HG03354 (cell line): ENCODE results near the gene BDH1.

Source experiments
- ATAC-seq: cut with Tn5 transposase; IDR thresholded peaks from one replicate; pipeline ENCODE4 v1.9.1; 2021; ENCODE audit warnings: mild to moderate bottlenecking; ENCODE audit not compliant: unreplicated experiment, poor library complexity, severe bottlenecking

Gene BDH1

GRCh38 chr3:197468866-197469382 lies 86.8 kb downstream of the BDH1 start:
- ATAC-seq = no peak

- no peak for ATAC-seq
These were observed 87.6 kb downstream of the BDH1 start for GRCh38 chr3:197468167-197468566.

- no peak for ATAC-seq
These were observed 89.0 kb downstream of the BDH1 start for GRCh38 chr3:197466586-197467399.

- no peak for ATAC-seq
These were observed 89.7 kb downstream of the BDH1 start for GRCh38 chr3:197465996-197466549.

- no peak for ATAC-seq
These were observed 90.4 kb downstream of the BDH1 start for GRCh38 chr3:197465197-197465995.

- no peak for ATAC-seq
These were observed 91.0 kb downstream of the BDH1 start for GRCh38 chr3:197464794-197465193.

- ATAC-seq = no peak
These were observed 92.5 kb downstream of the BDH1 start for GRCh38 chr3:197463279-197463678.

GRCh38 chr3:197462808-197463207 lies 93.0 kb downstream of the BDH1 start:
- ATAC-seq = no peak

DNA sequence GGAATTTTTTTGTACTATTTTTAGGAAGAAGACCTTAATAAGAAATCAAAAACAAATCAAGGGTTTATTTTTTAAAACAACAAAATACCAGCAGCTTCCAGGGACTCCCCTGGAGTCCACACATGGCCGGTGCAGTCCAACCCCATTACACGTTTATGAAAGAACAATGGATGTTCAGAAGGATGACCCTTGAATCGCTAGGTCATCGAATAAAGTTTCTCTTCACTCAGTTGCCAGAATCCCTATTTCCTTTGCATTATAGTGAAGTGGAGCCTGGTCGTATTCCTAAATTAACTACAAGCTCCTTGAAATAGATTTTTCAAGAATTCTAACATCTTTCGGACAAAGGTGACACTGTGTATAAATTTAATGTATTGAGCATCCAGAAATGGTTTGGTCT lies 95.1 kb downstream of the BDH1 start:
- no peak for ATAC-seq

- no peak for ATAC-seq
These were observed 95.8 kb downstream of the BDH1 start for GRCh38 chr3:197460002-197460401.
